Smooth muscle cell (in vitro differentiated cells): ENCODE measurements around the gene DND1. TPM values are rescaled to one million over a fixed set of nuclear protein-coding genes. Genes with fewer than 3 reads are reported as not detected.
"Not testable (repeated sequence)": the region's sequence is repeated elsewhere in the genome, so short reads cannot be mapped to it uniquely, and the experiment has no call there.

Source experiments
- DNase-seq: peaks from one replicate; lab custom pipeline; 2025; ENCODE audit not compliant: unreplicated experiment; lab: John Stamatoyannopoulos, UW
- H2AFZ ChIP-seq: fragments of 200-600 bp; sonication (generic); 2 replicates; pipeline ENCODE4 v1.6.0; 2016; ENCODE audit warnings: antibody characterized with exemption, low read depth, mild to moderate bottlenecking
- H3F3A ChIP-seq: fragments of 200-600 bp; sonication (generic); 2 replicates; pipeline ENCODE4 v1.6.0; 2017; ENCODE audit warnings: antibody characterized with exemption, low read depth
- H3K27ac ChIP-seq: fragments of 200-600 bp; sonication (generic); 2 replicates; pipeline ENCODE4 v1.5.1; 2016; ENCODE audit warnings: low read depth, mild to moderate bottlenecking
- H3K27me3 ChIP-seq: fragments of 200-600 bp; sonication (generic); 2 replicates; pipeline ENCODE4 v1.6.1; 2016; ENCODE audit warnings: low read depth, mild to moderate bottlenecking
- H3K36me3 ChIP-seq: fragments of 200-600 bp; sonication (generic); 2 replicates; pipeline ENCODE4 v1.5.1; 2016; ENCODE audit warnings: low read depth
- H3K4me1 ChIP-seq: fragments of 200-600 bp; sonication (generic); 2 replicates; pipeline ENCODE4 v1.5.1; 2016; ENCODE audit warnings: low read depth
- H3K4me2 ChIP-seq: fragments of 200-600 bp; sonication (generic); 2 replicates; pipeline ENCODE4 v1.6.0; 2016; ENCODE audit warnings: mild to moderate bottlenecking
- H3K4me3 ChIP-seq: fragments of 200-600 bp; sonication (generic); 2 replicates; pipeline ENCODE4 v1.5.1; 2016; ENCODE audit warnings: mild to moderate bottlenecking
- H3K79me2 ChIP-seq: fragments of 200-600 bp; sonication (generic); 2 replicates; pipeline ENCODE4 v1.6.0; 2016; ENCODE audit warnings: low read depth, mild to moderate bottlenecking
- H3K9ac ChIP-seq: fragments of 200-600 bp; sonication (generic); 2 replicates; pipeline ENCODE4 v1.6.0; 2016; ENCODE audit warnings: low read depth
- H3K9me3 ChIP-seq: fragments of 200-600 bp; sonication (generic); replicated peaks from 2 replicates; pipeline ENCODE4 v1.5.1; 2016; ENCODE audit warnings: low read depth
- H4K20me1 ChIP-seq: fragments of 200-600 bp; sonication (generic); 2 replicates; pipeline ENCODE4 v1.6.0; 2016; ENCODE audit warnings: low read depth
- WGBS: methylation state at CpG from one replicate; pipeline ENCODE4 v1.1.7; 2016; ENCODE audit warnings: low lambda C conversion rate; 5-methylcytosine and 5-hydroxymethylcytosine counted together
- polyA plus RNA-seq: library from polyadenylated mRNA; unstranded; fragments of >200 nt; fragmentation: Nextera tagmentation; extraction: Ambion mirVana; gene quantifications from 2 replicates; pipeline ENCODE4 v1.2.1, GENCODE V29; 2016
- total RNA-seq: library from RNA; depleted of rRNA; stranded (reverse); fragments of >200 nt; gene quantifications from 2 replicates; pipeline ENCODE4 v1.2.3, GENCODE V29; 2014
- TF ChIP-seq, protein P1 (sequence below): fragments of 200-600 bp; sonication (generic); IDR thresholded peaks from 2 replicates; pipeline ENCODE4 v1.5.1; 2017; ENCODE audit warnings: borderline replicate concordance, mild to moderate bottlenecking, antibody characterized with exemption; ENCODE audit not compliant: insufficient read depth, poor library complexity, severe bottlenecking

DND1 gene
- total and polyA plus RNA-seq, 2 experiments from 2014 or later = 0.64 to 2.2 TPM

DNA sequence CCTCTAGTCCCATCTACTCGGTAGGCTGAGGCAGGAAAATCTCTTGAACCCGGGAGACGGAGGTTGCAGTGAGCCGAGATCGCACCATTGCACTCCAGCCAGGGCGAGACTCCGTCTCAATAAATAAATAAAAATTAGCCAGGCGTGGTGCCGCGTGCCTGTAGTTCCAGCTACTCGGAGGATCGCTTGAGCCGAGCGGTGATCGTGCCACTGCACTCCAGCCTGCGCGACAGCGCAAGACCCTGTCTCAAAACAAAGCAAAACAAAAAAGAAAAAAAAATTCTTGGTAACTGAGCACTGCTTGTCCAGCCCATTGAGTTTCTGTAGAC is 9.4 kb downstream of the DND1 start:
- 37% methylated on average over 18 of the region's 18 CpGs for WGBS

DNA sequence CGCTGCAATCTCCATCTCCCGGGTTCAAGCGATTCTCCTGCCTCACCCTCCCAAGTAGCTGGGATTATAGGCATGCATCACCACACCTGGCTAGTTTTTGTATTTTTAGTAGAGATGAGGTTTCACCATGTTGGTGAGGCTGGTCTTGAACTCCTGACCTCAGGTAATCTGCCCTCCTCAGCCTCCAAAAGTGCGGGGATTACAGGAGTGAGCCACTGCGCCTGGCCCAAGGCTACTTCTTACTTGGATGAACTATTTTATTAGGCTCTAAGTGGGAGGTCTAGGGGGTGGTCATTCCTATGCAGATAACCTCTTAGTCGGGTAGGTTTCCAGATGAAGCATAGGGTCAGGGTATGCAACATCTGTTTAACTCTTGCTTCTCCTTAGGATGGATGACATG is 13.0 kb downstream of the DND1 start:
- H3K9me3 ChIP-seq, H3K4me1 ChIP-seq, H3K9ac ChIP-seq, H3K4me3 ChIP-seq, H2AFZ ChIP-seq, H3F3A ChIP-seq, H3K79me2 ChIP-seq, H3K4me2 ChIP-seq, H3K27me3 ChIP-seq, DNase-seq, H3K27ac ChIP-seq, H4K20me1 ChIP-seq: not testable (repeated sequence)
- peaks cover 17% of the 10 kb centered on the region for H3K36me3 ChIP-seq
- WGBS = 92% methylated on average over 6 of the region's 6 CpGs

More for the DNA sequence above, 9.4 kb downstream of the DND1 start:
- H2AFZ ChIP-seq = no peak overlapping the region
- H3K4me1 ChIP-seq = peaks cover 4% of the 10 kb centered on the region
- TF ChIP-seq, protein P1, sequence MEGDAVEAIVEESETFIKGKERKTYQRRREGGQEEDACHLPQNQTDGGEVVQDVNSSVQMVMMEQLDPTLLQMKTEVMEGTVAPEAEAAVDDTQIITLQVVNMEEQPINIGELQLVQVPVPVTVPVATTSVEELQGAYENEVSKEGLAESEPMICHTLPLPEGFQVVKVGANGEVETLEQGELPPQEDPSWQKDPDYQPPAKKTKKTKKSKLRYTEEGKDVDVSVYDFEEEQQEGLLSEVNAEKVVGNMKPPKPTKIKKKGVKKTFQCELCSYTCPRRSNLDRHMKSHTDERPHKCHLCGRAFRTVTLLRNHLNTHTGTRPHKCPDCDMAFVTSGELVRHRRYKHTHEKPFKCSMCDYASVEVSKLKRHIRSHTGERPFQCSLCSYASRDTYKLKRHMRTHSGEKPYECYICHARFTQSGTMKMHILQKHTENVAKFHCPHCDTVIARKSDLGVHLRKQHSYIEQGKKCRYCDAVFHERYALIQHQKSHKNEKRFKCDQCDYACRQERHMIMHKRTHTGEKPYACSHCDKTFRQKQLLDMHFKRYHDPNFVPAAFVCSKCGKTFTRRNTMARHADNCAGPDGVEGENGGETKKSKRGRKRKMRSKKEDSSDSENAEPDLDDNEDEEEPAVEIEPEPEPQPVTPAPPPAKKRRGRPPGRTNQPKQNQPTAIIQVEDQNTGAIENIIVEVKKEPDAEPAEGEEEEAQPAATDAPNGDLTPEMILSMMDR = no peak
- peak overlapping the region; percentile 46 for H3K9ac ChIP-seq
- H3K9me3 ChIP-seq = no peaks in the 10 kb centered on the region
- H3K4me2 ChIP-seq = peak overlapping the region; percentile 85
- peak overlapping the region; percentile 82 for H3K4me3 ChIP-seq
- no peak for DNase-seq
- H3K27ac ChIP-seq = peak overlapping the region; percentile 81
- H4K20me1 ChIP-seq = peaks cover 6% of the 10 kb centered on the region
- H3K27me3 ChIP-seq = no peaks in the 10 kb centered on the region
- H3K36me3 ChIP-seq = peaks cover 9% of the 10 kb centered on the region
- peaks cover 10% of the 10 kb centered on the region for H3F3A ChIP-seq
- H3K79me2 ChIP-seq = peaks cover 29% of the 10 kb centered on the region

DNA sequence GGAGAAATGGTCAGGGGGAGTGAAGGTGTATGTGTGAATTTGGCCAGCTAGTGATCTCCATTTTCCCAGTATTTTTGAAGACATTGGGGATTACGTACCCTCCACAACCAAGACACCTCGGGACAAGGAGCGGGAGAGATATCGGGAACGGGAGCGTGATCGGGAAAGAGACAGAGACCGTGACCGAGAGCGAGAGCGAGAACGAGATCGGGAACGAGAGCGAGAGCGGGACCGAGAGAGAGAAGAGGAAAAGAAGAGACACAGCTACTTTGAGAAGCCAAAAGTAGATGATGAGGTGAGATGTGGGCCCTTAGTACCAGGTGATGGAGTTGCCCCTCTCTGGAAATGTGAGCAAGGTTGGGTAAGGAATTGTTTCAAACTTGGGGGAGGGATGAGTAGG is 14.5 kb downstream of the DND1 start:
- Histone ChIP-seq H3K79me2 (no peaks in the 10 kb centered on the region), H2AFZ (no peak overlapping the region), H3K9ac (no peak overlapping the region), H4K20me1 (no peaks in the 10 kb centered on the region), H3K27ac (no peak overlapping the region), H3K36me3 (peaks cover 29% of the 10 kb centered on the region), H3K4me3 (no peak overlapping the region), H3F3A (peaks cover 10% of the 10 kb centered on the region), H3K4me2 (no peak overlapping the region), H3K9me3 (no peaks in the 10 kb centered on the region), H3K27me3 (no peaks in the 10 kb centered on the region), H3K4me1 (no peaks in the 10 kb centered on the region)
- no peak for DNase-seq
- 98% methylated on average over 17 of the region's 17 CpGs for WGBS
- TF ChIP-seq, protein P1 = no peak

DNA sequence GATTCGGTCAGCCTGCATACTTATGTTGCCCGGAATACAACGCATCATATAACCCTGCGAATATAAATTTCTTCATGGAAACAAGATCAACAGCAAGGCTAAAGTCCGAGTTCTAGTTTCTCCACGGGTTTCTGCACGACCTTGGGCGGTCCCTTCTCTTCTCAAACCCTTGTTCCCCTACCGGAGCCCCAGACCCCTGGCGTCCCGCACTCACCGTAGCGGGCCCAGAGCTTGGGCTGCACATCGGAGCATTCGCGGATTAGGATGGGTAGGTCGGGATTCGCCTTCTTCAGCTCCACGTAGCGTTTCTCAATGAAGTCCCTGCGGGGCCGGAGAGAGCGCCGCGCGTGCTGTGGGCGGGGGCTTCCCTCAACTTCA is 26.3 kb downstream of the DND1 start:
- Histone ChIP-seq H3K4me3 (peak overlapping the region; percentile 87), H3K9ac (peak overlapping the region; percentile 83), H3F3A (no peaks in the 10 kb centered on the region), H3K4me2 (peak overlapping the region; percentile 95), H3K79me2 (peaks cover 26% of the 10 kb centered on the region), H3K27ac (peak overlapping the region; percentile 57), H2AFZ (peak overlapping the region; percentile 69), H3K36me3 (peaks cover 11% of the 10 kb centered on the region), H3K9me3 (no peaks in the 10 kb centered on the region), H4K20me1 (no peaks in the 10 kb centered on the region), H3K27me3 (no peaks in the 10 kb centered on the region), H3K4me1 (peaks cover 13% of the 10 kb centered on the region)
- DNase-seq = no peak
- WGBS = 3% methylated on average over 27 of the region's 27 CpGs
- TF ChIP-seq, protein P1 = no peak
